Motor neuron (in vitro differentiated cells): ENCODE measurements around the gene DLL1. TPM values are rescaled to one million over a fixed set of nuclear protein-coding genes. Genes with fewer than 3 reads are reported as not detected.
"Not testable (repeated sequence)": the region's sequence is repeated elsewhere in the genome, so short reads cannot be mapped to it uniquely, and the experiment has no call there.

Experiments
- ATAC-seq, 8 experiments: fragments of 200-7000 bp; cut with Tn5 transposase; replicated peaks in 6 of 8; 2 replicates each; pipeline ENCODE4 v1.8.0; 2021; ENCODE audit warnings: mild to moderate bottlenecking in 8 of 8, moderate library complexity in 8 of 8
- H3K27ac ChIP-seq, 2 donors: fragments of 250-450 bp; sonication (Bioruptor Pico); 2 replicates each; pipeline ENCODE4 v1.9.0; 2021; ENCODE audit warnings: antibody characterized with exemption in 2 of 2, mild to moderate bottlenecking in 2 of 2, moderate library complexity in 1 of 2
- H3K4me1 ChIP-seq, 2 donors: fragments of 250-450 bp; sonication (Bioruptor Pico); replicated peaks in 1 of 2; 2 replicates each; pipeline ENCODE4 v1.6.1; 2021; ENCODE audit warnings: antibody characterized with exemption in 2 of 2, mild to moderate bottlenecking in 2 of 2, moderate library complexity in 1 of 2
- H3K4me3 ChIP-seq, 5 donors: fragments of 250-450 bp; sonication (Bioruptor Pico); 2 replicates each; pipeline ENCODE4 v1.9.0; 2021; ENCODE audit warnings: antibody characterized with exemption in 5 of 5, mild to moderate bottlenecking in 5 of 5, moderate library complexity in 4 of 5
- WGBS, 10 experiments: fragments of 450-650 bp; shearing (Covaris generic); methylation state at CpG; one replicate each; pipeline ENCODE4 v1.0.0; 2022; 5-methylcytosine and 5-hydroxymethylcytosine counted together
- in situ Hi-C, 9 experiments: fragments of 400-800 bp; cut with MboI; loops; one replicate each; pipeline ENCODE4 v1.15.0; 2021; ENCODE audit warnings: low sequenced_read_pairs in 9 of 9, low pct_unique_long_range_greater_than_20kb in 2 of 9; ENCODE audit not compliant: unreplicated experiment in 9 of 9
- total RNA-seq, 8 experiments: library from RNA; unstranded; fragments of 300-600 nt; gene quantifications; 2 replicates each; pipeline versions ENCODE4 v1.2.3 to v1.2.4, GENCODE V29; 2022

DLL1 gene
- total RNA-seq, 8 experiments from 2014 or later = 2.9 to 85.9 (median 10.7) TPM

- H3K27ac ChIP-seq = no peak overlapping the region
- in situ Hi-C loops = no loop called here
- peaks cover 25 to 33% of the 10 kb centered on the region in 2 donors for H3K4me1 ChIP-seq
- no peak overlapping the region for H3K4me3 ChIP-seq
- ATAC-seq = peak in 6 of 8 experiments; percentile 50 to 82 (median 71)
- WGBS, 10 experiments = 46 to 100% (median 71%) methylated on average over 1 to 14 of the region's 22 CpGs; no CpG with 5 or more reads in 1 of the 10 experiments
These were observed 21.6 kb downstream of the DLL1 start for GRCh38 chr6:170269151-170269845.

GRCh38 chr6:170268216-170269129 lies 22.4 kb downstream of the DLL1 start:
- in situ Hi-C loops = no loop called here
- H3K4me1 ChIP-seq = peaks cover 25 to 27% of the 10 kb centered on the region in 2 donors
- ATAC-seq = no peak
- H3K27ac ChIP-seq = no peak overlapping the region
- H3K4me3 ChIP-seq = no peak overlapping the region
- 27 to 100% (median 94%) methylated on average over 1 to 7 of the region's 22 CpGs; no CpG with 5 or more reads in 1 of the 10 experiments for WGBS, 10 experiments

- Histone ChIP-seq H3K4me3 (no peak overlapping the region), H3K27ac (no peak overlapping the region), H3K4me1 (peaks cover 25 to 27% of the 10 kb centered on the region in 2 donors)
- WGBS, 10 experiments = 30 to 100% (median 70%) methylated on average over 1 to 2 of the region's 14 CpGs; no CpG with 5 or more reads in 6 of the 10 experiments
- ATAC-seq = no peak
- in situ Hi-C loops = no loop called here
These were observed 23.2 kb downstream of the DLL1 start for GRCh38 chr6:170267688-170268087.

- no peak overlapping the region for H3K4me3 ChIP-seq
- H3K4me1 ChIP-seq = peaks cover 25 to 27% of the 10 kb centered on the region in 2 donors
- peak in 6 of 8 experiments; percentile 31 to 70 (median 59) for ATAC-seq
- in situ Hi-C loops = no loop called here
- 6 to 60% (median 28%) methylated on average over 2 to 7 of the region's 18 CpGs; no CpG with 5 or more reads in 1 of the 10 experiments for WGBS, 10 experiments
- no peak overlapping the region for H3K27ac ChIP-seq
These were observed 24.6 kb downstream of the DLL1 start for GRCh38 chr6:170266061-170266825.

GRCh38 chr6:170265655-170266054 lies 25.2 kb downstream of the DLL1 start:
- Histone ChIP-seq H3K4me3 (no peak overlapping the region), H3K27ac (no peak overlapping the region), H3K4me1 (peaks cover 25 to 27% of the 10 kb centered on the region in 2 donors)
- peak in 4 of 8 experiments; percentile 7 to 12 (median 11) for ATAC-seq
- in situ Hi-C loops = no loop called here
- WGBS, 10 experiments = 40 to 83% (median 80%) methylated on average over 1 to 21 of the region's 22 CpGs; no CpG with 5 or more reads in 3 of the 10 experiments

- WGBS, 10 experiments = 55 to 98% (median 91%) methylated on average over 5 to 8 of the region's 12 CpGs; no CpG with 5 or more reads in 5 of the 10 experiments
- in situ Hi-C loops = not testable (repeated sequence)
These were observed 26.2 kb downstream of the DLL1 start for GRCh38 chr6:170264644-170265043.

GRCh38 chr6:170264086-170264485 lies 26.8 kb downstream of the DLL1 start:
- Histone ChIP-seq H3K4me3 (no peak overlapping the region), H3K4me1 (peaks cover 13 to 14% of the 10 kb centered on the region in 2 donors), H3K27ac (no peak overlapping the region)
- no peak for ATAC-seq
- in situ Hi-C loops = no loop called here
- 71 to 94% (median 80%) methylated on average over 1 to 6 of the region's 7 CpGs; no CpG with 5 or more reads in 5 of the 10 experiments for WGBS, 10 experiments

More at GRCh38 chr6:170264644-170265043, 26.2 kb downstream of the DLL1 start:
- not testable (repeated sequence) for H3K4me3 ChIP-seq, ATAC-seq, H3K27ac ChIP-seq
- peaks cover 19 to 20% of the 10 kb centered on the region in 2 donors for H3K4me1 ChIP-seq

- Histone ChIP-seq H3K27ac (no peak overlapping the region), H3K4me3 (no peak overlapping the region), H3K4me1 (peaks cover 10 to 14% of the 10 kb centered on the region in 2 donors)
- 83 to 100% (median 89%) methylated on average over 1 to 7 of the region's 8 CpGs; no CpG with 5 or more reads in 6 of the 10 experiments for WGBS, 10 experiments
- in situ Hi-C loops = no loop called here
- no peak for ATAC-seq
These were observed 27.5 kb downstream of the DLL1 start for GRCh38 chr6:170263410-170263809.

- H3K4me1 ChIP-seq = peaks cover 10 to 14% of the 10 kb centered on the region in 2 donors
- no peak for ATAC-seq
- in situ Hi-C loops = no loop called here
- H3K27ac ChIP-seq = no peak overlapping the region
- WGBS, 10 experiments = 13 to 100% (median 83%) methylated on average over 2 to 15 of the region's 22 CpGs; no CpG with 5 or more reads in 2 of the 10 experiments
- H3K4me3 ChIP-seq = no peak overlapping the region
These were observed 28.3 kb downstream of the DLL1 start for GRCh38 chr6:170262489-170263088.

GRCh38 chr6:170261643-170262488 lies 29.0 kb downstream of the DLL1 start:
- no peak overlapping the region for H3K4me3 ChIP-seq
- WGBS, 10 experiments = 54 to 100% (median 92%) methylated on average over 1 to 15 of the region's 32 CpGs; no CpG with 5 or more reads in 2 of the 10 experiments
- H3K27ac ChIP-seq = no peak overlapping the region
- in situ Hi-C loops = no loop called here
- H3K4me1 ChIP-seq = peaks cover 10 to 14% of the 10 kb centered on the region in 2 donors
- no peak for ATAC-seq

- no peak for ATAC-seq
- in situ Hi-C loops = no loop called here
- 64 to 100% (median 85%) methylated on average over 2 to 4 of the region's 7 CpGs; no CpG with 5 or more reads in 3 of the 10 experiments for WGBS, 10 experiments
These were observed 30.2 kb downstream of the DLL1 start for GRCh38 chr6:170260686-170261085.

More at GRCh38 chr6:170260686-170261085, 30.2 kb downstream of the DLL1 start:
- no peak overlapping the region for H3K27ac ChIP-seq
- H3K4me1 ChIP-seq = peaks cover 2 to 7% of the 10 kb centered on the region in 2 donors
- H3K4me3 ChIP-seq = no peak overlapping the region
